ENCODE data around the gene CLMN.

CLMN gene

GRCh38 chr14:95320955-95321600, 1.4 kb upstream of the CLMN start:
- no peak for DNase-seq

GRCh38 chr14:95320078-95320895, 579 bp upstream of the CLMN start:
- no peak for DNase-seq

GRCh38 chr14:95318399-95319311, 1.1 kb downstream of the CLMN start:
- DNase-seq, result no peak

GRCh38 chr14:95317817-95318343, 1.8 kb downstream of the CLMN start:
- no peak for DNase-seq

- DNase-seq, result no peak
Measured at GRCh38 chr14:95316821-95317220, 2.9 kb downstream of the CLMN start.

GRCh38 chr14:95315579-95315978, 4.1 kb downstream of the CLMN start:
- no peak for DNase-seq

GRCh38 chr14:95315156-95315555, 4.6 kb downstream of the CLMN start:
- DNase-seq, result no peak

- DNase-seq, result no peak
Measured at GRCh38 chr14:95314609-95315008, 5.1 kb downstream of the CLMN start.

- DNase-seq, result peak; percentile 37
Measured at GRCh38 chr14:95313707-95314106, 6.0 kb downstream of the CLMN start.

- DNase-seq, result no peak
Measured at GRCh38 chr14:95313190-95313589, 6.5 kb downstream of the CLMN start.

- no peak for DNase-seq
Measured at GRCh38 chr14:95312311-95312710, 7.4 kb downstream of the CLMN start.

GRCh38 chr14:95311752-95312151, 8.0 kb downstream of the CLMN start:
- no peak for DNase-seq

GRCh38 chr14:95310635-95311380, 8.9 kb downstream of the CLMN start:
- DNase-seq, result no peak

- DNase-seq, result no peak
Measured at GRCh38 chr14:95309261-95310051, 10.3 kb downstream of the CLMN start.

- no peak for DNase-seq
Measured at GRCh38 chr14:95308073-95308472, 11.6 kb downstream of the CLMN start.

GRCh38 chr14:95307402-95308041, 12.2 kb downstream of the CLMN start:
- DNase-seq, result no peak

GRCh38 chr14:95305940-95306339, 13.8 kb downstream of the CLMN start:
- DNase-seq, result no peak

- no peak for DNase-seq
Measured at GRCh38 chr14:95305145-95305544, 14.6 kb downstream of the CLMN start.

- DNase-seq, result no peak
Measured at GRCh38 chr14:95304342-95304741, 15.4 kb downstream of the CLMN start.

- no peak for DNase-seq
Measured at GRCh38 chr14:95303552-95303951, 16.2 kb downstream of the CLMN start.
